ENCODE data around the gene PIEZO1. TPM values are rescaled to one million over a fixed set of nuclear protein-coding genes. Genes with fewer than 3 reads are reported as not detected.

Gene PIEZO1
- total and polyA plus RNA-seq, 9 of the 15 experiments (the other 6 are each of a cell fraction or from before 2014, with no cell fraction given): 3.6 to 432 (median 131) TPM

- TF ChIP-seq CUX1 (CRISPR knock-in tag; IDR thresholded peaks at IDR 0.05) (no peak), MEIS2 (IDR thresholded peaks at IDR 0.05; ENCODE audit: partially characterized antibody) (peak; percentile 23), TAF1 (IDR thresholded peaks at IDR 0.05; ENCODE audit: control insufficient read depth, extremely low read depth, insufficient read depth, low read length, severe bottlenecking) (peak; percentile 19), SAFB (IDR thresholded peaks at IDR 0.05; ENCODE audit: borderline replicate concordance, low read depth, low read length) (peak; percentile 75; the same call in 1 of the 2 replicates), MAX (CRISPR knock-in tag; IDR thresholded peaks at IDR 0.05) (peak; percentile 87), FOXK2 (conservative IDR thresholded peaks at IDR 0.05 in 1 of 2, IDR thresholded peaks at IDR 0.05 in 1 of 2; ENCODE audit: low read depth in 2 of 2) (0 out of 4 replicates have a peak, but pooled peaks of 1 of the 2 experiments have one; percentile 26), HOXB6 (CRISPR knock-in tag; IDR thresholded peaks at IDR 0.05; ENCODE audit: borderline replicate concordance) (no peak), BCOR (IDR thresholded peaks at IDR 0.05) (peak; percentile 33; the same call in 1 of the 2 replicates), TRIM24 (IDR thresholded peaks at IDR 0.05) (0 out of 4 replicates have a peak, but pooled peaks of 1 of the 2 experiments have one; percentile 21), ZBTB33 (CRISPR knock-in tag; IDR thresholded peaks at IDR 0.05) (no peak), SNAPC5 (CRISPR knock-in tag; IDR thresholded peaks at IDR 0.05) (no peak), ZNF785 (CRISPR knock-in tag; IDR thresholded peaks at IDR 0.05) (no peak), GATAD2B (IDR thresholded peaks at IDR 0.05; ENCODE audit: borderline replicate concordance) (no peak), SREBF2 (CRISPR knock-in tag; IDR thresholded peaks at IDR 0.05) (no peak), POLR2A (conservative IDR thresholded peaks at IDR 0.05) (peak; percentile 74), RUNX1 (IDR thresholded peaks at IDR 0.05; ENCODE audit: low read depth) (peak; percentile 8; the same call in 1 of the 2 replicates), JUN (IDR thresholded peaks at IDR 0.05; ENCODE audit: borderline replicate concordance, low read depth, low read length) (no peak), JUN (CRISPR knock-in tag; IDR thresholded peaks at IDR 0.05; ENCODE audit: borderline replicate concordance) (0 out of 2 replicates have a peak, but pooled peaks have one; percentile 17), GTF2F1 (IDR thresholded peaks at IDR 0.05; ENCODE audit: low read depth, low read length) (no peak; the same call in 1 of the 2 replicates), ZNF780A (CRISPR knock-in tag; IDR thresholded peaks at IDR 0.05) (no peak), SRSF1 (IDR thresholded peaks at IDR 0.05; ENCODE audit: low read depth, low read length) (no peak), ERF (CRISPR knock-in tag; IDR thresholded peaks at IDR 0.05) (0 out of 2 replicates have a peak, but pooled peaks have one; percentile 74)
Measured at GRCh38 chr16:88686439-88687253, 98.4 kb downstream of the PIEZO1 start, which contains the start of gene SNAI3 (continued).
